GM12892 (cell line): Measurements from ENCODE around the gene MAN1A2.

Experiments
- POLR2A ChIP-seq: IDR thresholded peaks from 2 replicates; pipeline ENCODE4 v1.6.1; 2011; ENCODE audit warnings: low read depth, low read length, control low read depth
- POLR2AphosphoS5 ChIP-seq: IDR thresholded peaks from 2 replicates; pipeline ENCODE4 v1.6.1; 2011; ENCODE audit warnings: low read depth, low read length, control low read depth
- TAF1 ChIP-seq: IDR thresholded peaks from 2 replicates; pipeline ENCODE4 v1.6.1; 2011; ENCODE audit warnings: low read depth, mild to moderate bottlenecking, control low read depth, low read length, borderline replicate concordance

- TF ChIP-seq TAF1 (no peak), POLR2A (no peak), POLR2AphosphoS5 (no peak)
Observed at GRCh38 chr1:117501281-117501680, 134.0 kb downstream of the MAN1A2 start.
